H9 (cell line): ENCODE results near the gene HCFC1. TPM values are rescaled to one million over a fixed set of nuclear protein-coding genes. Genes with fewer than 3 reads are reported as not detected.

Source experiments
- DNase-seq: peaks from one replicate; pipeline ENCODE4 v3.0.0-alpha.2; 2017
- H2AFZ ChIP-seq: one replicate; pipeline ENCODE4 v1.6.1; 2013; ENCODE audit warnings: mild to moderate bottlenecking, low read length, control low read depth, moderate library complexity
- H2AK5ac ChIP-seq: 2 replicates; pipeline ENCODE4 v1.6.1; 2013; ENCODE audit warnings: low read length, control low read depth, mixed read lengths; ENCODE audit not compliant: insufficient read length
- H2BK120ac ChIP-seq: one replicate; pipeline ENCODE4 v1.6.1; 2013; ENCODE audit warnings: low read depth, mild to moderate bottlenecking, low read length, control low read depth, inconsistent platforms; ENCODE audit not compliant: poor library complexity, severe bottlenecking
- H2BK12ac ChIP-seq: 2 replicates; pipeline ENCODE4 v1.6.1; 2013; ENCODE audit warnings: low read length, control low read depth, mixed read lengths, low read depth; ENCODE audit not compliant: insufficient read length
- H2BK15ac ChIP-seq: 2 replicates; pipeline ENCODE4 v1.6.1; 2013; ENCODE audit warnings: low read depth, low read length, control low read depth
- H2BK20ac ChIP-seq: one replicate; pipeline ENCODE4 v1.6.1; 2013; ENCODE audit warnings: low read depth, mild to moderate bottlenecking, low read length, control low read depth, inconsistent platforms; ENCODE audit not compliant: poor library complexity, severe bottlenecking
- H2BK5ac ChIP-seq: 2 replicates; pipeline ENCODE4 v1.6.1; 2013; ENCODE audit warnings: low read length, control low read depth, mixed read lengths; ENCODE audit not compliant: insufficient read length
- H3K14ac ChIP-seq: 2 replicates; pipeline ENCODE4 v1.6.1; 2013; ENCODE audit warnings: low read length, control low read depth; ENCODE audit not compliant: insufficient read depth
- H3K18ac ChIP-seq: 2 replicates; pipeline ENCODE4 v1.6.1; 2013; ENCODE audit warnings: low read depth, mild to moderate bottlenecking, mixed read lengths, low read length, control low read depth; ENCODE audit not compliant: insufficient read length
- H3K23ac ChIP-seq: 2 replicates; pipeline ENCODE4 v1.6.1; 2013; ENCODE audit warnings: low read length, control low read depth, mixed read lengths, low read depth; ENCODE audit not compliant: insufficient read length
- H3K23me2 ChIP-seq: 2 replicates; pipeline ENCODE4 v1.6.1; 2013; ENCODE audit warnings: low read depth, mild to moderate bottlenecking, mixed read lengths, low read length, control low read depth; ENCODE audit not compliant: insufficient read length, poor library complexity, severe bottlenecking
- H3K27ac ChIP-seq: 2 replicates; pipeline ENCODE4 v1.5.1; 2013; ENCODE audit warnings: low read length, control low read depth, mixed read lengths, low read depth; ENCODE audit not compliant: insufficient read length
- H3K27me3 ChIP-seq: 2 replicates; pipeline ENCODE4 v1.6.1; 2013; ENCODE audit warnings: low read length, control low read depth, inconsistent platforms; ENCODE audit not compliant: insufficient read depth
- H3K4ac ChIP-seq: 2 replicates; pipeline ENCODE4 v1.6.1; 2013; ENCODE audit warnings: low read depth, mild to moderate bottlenecking, control low read depth, inconsistent platforms, low read length, moderate library complexity
- H3K4me1 ChIP-seq: 2 replicates; pipeline ENCODE4 v1.6.1; 2013; ENCODE audit warnings: low read length, control low read depth, inconsistent platforms; ENCODE audit not compliant: insufficient read depth
- H3K4me2 ChIP-seq: 2 replicates; pipeline ENCODE4 v1.6.1; 2013; ENCODE audit warnings: low read length, control low read depth, mixed read lengths; ENCODE audit not compliant: insufficient read length, insufficient read depth
- H3K56ac ChIP-seq: 2 replicates; pipeline ENCODE4 v1.6.1; 2013; ENCODE audit warnings: low read depth, mild to moderate bottlenecking, mixed read lengths, low read length, control low read depth; ENCODE audit not compliant: insufficient read length
- H3K79me1 ChIP-seq: 2 replicates; pipeline ENCODE4 v1.6.1; 2013; ENCODE audit warnings: low read depth, mild to moderate bottlenecking, moderate library complexity, low read length, control low read depth, inconsistent platforms; ENCODE audit not compliant: insufficient read depth, poor library complexity, severe bottlenecking
- H3K79me2 ChIP-seq: 2 replicates; pipeline ENCODE4 v1.6.1; 2013; ENCODE audit warnings: low read length, control low read depth, inconsistent platforms; ENCODE audit not compliant: insufficient read depth
- H3K9ac ChIP-seq: 2 replicates; pipeline ENCODE4 v1.6.1; 2013; ENCODE audit warnings: low read length, control low read depth, mixed read lengths; ENCODE audit not compliant: insufficient read length; ENCODE audit errors: extremely low read depth
- H3K9me3 ChIP-seq: one replicate; pipeline ENCODE4 v1.6.1; 2013; ENCODE audit warnings: low read depth, low read length, inconsistent platforms; ENCODE audit not compliant: control insufficient read depth
- H3T11ph ChIP-seq: one replicate; pipeline ENCODE4 v1.6.1; 2013; ENCODE audit warnings: mild to moderate bottlenecking, low read length, control low read depth, inconsistent platforms
- H4K20me1 ChIP-seq: one replicate; pipeline ENCODE4 v1.6.1; 2013; ENCODE audit not compliant: control insufficient read depth, insufficient read length, insufficient read depth
- H4K5ac ChIP-seq: 2 replicates; pipeline ENCODE4 v1.6.1; 2013; ENCODE audit warnings: low read depth, mild to moderate bottlenecking, mixed read lengths, low read length, control low read depth; ENCODE audit not compliant: insufficient read length
- H4K8ac ChIP-seq: replicated peaks from 2 replicates; pipeline ENCODE4 v1.6.1; 2013; ENCODE audit warnings: low read length, control low read depth, mixed read lengths, low read depth; ENCODE audit not compliant: insufficient read length
- H4K91ac ChIP-seq: 2 replicates; pipeline ENCODE4 v1.6.1; 2013; ENCODE audit warnings: low read depth, mild to moderate bottlenecking, moderate library complexity, mixed read lengths, low read length, control low read depth; ENCODE audit not compliant: insufficient read length
- H3K27ac Mint-ChIP-seq, 3 experiments: 2 replicates in 2 of 3; 3 replicates in 1 of 3; pipeline ENCODE4 v1.8.0; 2020 to 2021; ENCODE audit warnings: mixed read lengths in 3 of 3, mild to moderate bottlenecking in 1 of 3, moderate library complexity in 1 of 3
- H3K27me3 Mint-ChIP-seq: 2 replicates; pipeline ENCODE4 v1.8.0; 2021; ENCODE audit warnings: low read depth, mild to moderate bottlenecking, moderate library complexity, mixed read lengths
- H3K36me3 Mint-ChIP-seq, 3 experiments: 2 replicates in 2 of 3; 3 replicates in 1 of 3; pipeline ENCODE4 v1.8.0; 2020 to 2021; ENCODE audit warnings: low read depth in 3 of 3, mixed read lengths in 3 of 3; ENCODE audit not compliant: insufficient read depth in 1 of 3
- H3K4me1 Mint-ChIP-seq, 2 experiments: 2 replicates each; pipeline ENCODE4 v1.8.0; 2020; ENCODE audit warnings: mixed read lengths in 2 of 2
- H3K4me3 Mint-ChIP-seq, 2 experiments: 2 replicates in 1 of 2; 3 replicates in 1 of 2; pipeline ENCODE4 v1.8.0; 2020 to 2021; ENCODE audit warnings: mild to moderate bottlenecking in 2 of 2, mixed read lengths in 2 of 2, moderate library complexity in 1 of 2
- H3K9me3 Mint-ChIP-seq, 2 experiments: 2 replicates in 1 of 2; 3 replicates in 1 of 2; pipeline ENCODE4 v1.8.0; 2020; ENCODE audit warnings: mild to moderate bottlenecking in 2 of 2, mixed read lengths in 2 of 2, moderate library complexity in 1 of 2
- CTCF ChIP-seq: fragments of 200-600 bp; sonication (generic); conservative IDR thresholded peaks from 3 replicates; pipeline ENCODE4 v1.8.0; 2021; ENCODE audit warnings: antibody characterized with exemption, mild to moderate bottlenecking
- WGBS: extraction: QIAGEN DNeasy Blood & Tissue Kit; methylation state at CpG from one replicate; pipeline ENCODE4 v1.1.7; 2013; ENCODE audit warnings: missing lambda C conversion rate, low lambda C conversion rate, mixed read lengths; ENCODE audit not compliant: insufficient read length; ENCODE audit errors: extremely low coverage; 5-methylcytosine and 5-hydroxymethylcytosine counted together
- total RNA-seq: library from RNA; stranded (reverse); gene quantifications from 2 replicates; pipeline ENCODE4 v1.2.1, GENCODE V29; 2021

Gene HCFC1
- total RNA-seq, 1 experiment from 2014 or later, result 144 TPM

DNA sequence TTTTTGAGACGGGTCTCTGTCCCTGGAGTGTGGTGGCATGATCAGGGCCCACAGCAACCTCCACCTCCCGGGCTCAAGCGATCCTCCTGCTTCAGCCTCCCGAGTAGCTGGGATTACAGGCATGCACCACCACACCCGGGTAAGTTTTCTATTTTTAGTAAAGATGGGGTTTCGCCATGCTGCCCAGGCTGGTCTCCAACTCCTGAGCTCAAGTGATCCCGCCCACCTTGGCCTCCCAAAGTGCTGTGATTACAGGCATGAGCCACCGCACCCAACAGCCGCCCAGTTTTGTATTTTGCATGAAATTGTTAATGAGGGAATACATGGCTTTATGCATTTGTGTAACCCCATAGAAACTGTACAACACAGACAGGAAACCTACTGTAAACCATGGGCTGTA lies 42.8 kb downstream of the HCFC1 start:
- Mint-ChIP-seq H3K36me3 (peaks cover 19 to 44% (median 26%) of the 10 kb centered on the region in 3 experiments), H3K4me1 (peaks cover 6 to 30% of the 10 kb centered on the region in 2 experiments), H3K27ac (peak overlapping the region in 2 of 3 experiments; percentile 35 to 97; a peak in 3 of 7 replicates), H3K9me3 (peaks cover 58 to 66% of the 10 kb centered on the region in 2 experiments), H3K27me3 (no peaks in the 10 kb centered on the region; the same call in 1 of the 2 replicates), H3K4me3 (peak overlapping the region in 1 of 2 experiments; percentile 78; a peak in 2 of 5 replicates)
- Histone ChIP-seq H4K5ac (no peak overlapping the region), H3K18ac (no peak overlapping the region), H2BK12ac (no peak overlapping the region), H3K79me1 (no peaks in the 10 kb centered on the region), H3K79me2 (no peaks in the 10 kb centered on the region), H3K23ac (no peak overlapping the region), H3K23me2 (peaks cover 23% of the 10 kb centered on the region), H4K91ac (no peak overlapping the region), H2BK120ac (no peak overlapping the region), H4K20me1 (no peaks in the 10 kb centered on the region), H4K8ac (no peak overlapping the region), H3T11ph (no peak overlapping the region), H3K56ac (no peak overlapping the region), H2BK15ac (no peak overlapping the region), H2BK20ac (no peak overlapping the region), H3K4me2 (no peak overlapping the region), H3K9ac (no peak overlapping the region), H2AFZ (no peak overlapping the region), H2BK5ac (no peak overlapping the region), H2AK5ac (no peak overlapping the region), H3K14ac (no peak overlapping the region), H3K4ac (no peak overlapping the region), H3K27ac (no peak overlapping the region), H3K9me3 (peaks cover 22% of the 10 kb centered on the region), H3K4me1 (no peaks in the 10 kb centered on the region), H3K27me3 (no peaks in the 10 kb centered on the region)
- DNase-seq, result no peak
- TF ChIP-seq CTCF, result no peak
- WGBS, result no CpG with 5 or more reads among the region's 9 CpGs
